ENCODE data around the gene FPGS.

FPGS gene

DNA sequence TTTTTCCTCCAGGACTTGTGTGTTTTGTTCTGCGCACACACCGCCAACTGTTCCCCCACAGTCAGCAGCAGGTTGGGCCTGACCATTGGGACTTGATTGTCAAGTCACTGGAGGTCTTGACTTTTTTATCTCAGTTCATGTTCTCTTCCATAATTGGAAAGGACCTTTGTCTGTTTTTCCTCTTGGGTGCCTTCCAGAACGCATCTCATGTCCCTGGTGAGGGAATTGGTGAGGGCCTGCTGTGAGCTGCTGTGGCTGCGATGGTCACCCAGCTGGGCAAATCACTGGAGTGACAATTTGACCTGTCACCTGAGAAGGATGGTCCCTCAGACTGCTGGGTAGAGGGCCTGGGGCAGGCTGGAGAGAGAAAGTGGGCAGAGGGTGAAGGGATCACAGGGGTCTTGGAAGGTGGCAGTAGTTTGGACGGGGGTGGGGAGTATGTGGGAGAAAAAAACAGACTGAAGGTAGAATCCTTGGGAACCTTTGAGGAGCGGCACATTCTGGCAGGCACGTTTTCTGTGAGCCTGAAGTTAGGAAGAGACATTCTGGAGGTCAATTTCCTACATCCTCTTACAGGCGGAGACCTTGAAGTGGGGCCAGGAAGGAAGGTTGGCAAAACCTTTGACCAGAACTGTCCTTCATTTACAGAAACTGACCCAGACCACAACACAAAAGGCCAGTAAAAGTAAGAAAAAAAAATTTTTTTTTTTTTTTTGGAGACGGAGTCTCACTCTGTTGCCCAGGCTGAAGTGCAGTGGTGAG, 12.4 kb upstream of the FPGS start:
- no peak for DNase-seq

DNA sequence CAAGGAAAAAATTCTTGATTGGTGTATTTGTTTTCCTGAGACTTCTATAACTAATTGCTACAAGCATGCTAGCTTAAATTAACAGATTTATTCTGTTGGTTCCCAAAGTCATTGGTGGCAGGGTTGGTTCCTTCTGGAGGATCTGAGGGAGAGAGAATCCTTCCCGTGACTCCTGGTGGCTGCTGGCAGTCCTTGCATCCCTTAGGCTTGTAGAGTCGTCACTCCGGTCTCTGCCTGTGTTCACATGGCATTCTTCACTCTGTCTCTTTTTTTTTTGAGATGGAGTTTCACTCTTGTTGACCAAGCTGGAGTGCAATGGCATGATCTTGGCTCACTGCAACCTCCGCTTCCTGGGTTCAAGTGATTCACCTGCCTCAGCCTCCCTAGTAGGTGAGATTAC, 11.6 kb upstream of the FPGS start:
- DNase-seq = no peak

DNA sequence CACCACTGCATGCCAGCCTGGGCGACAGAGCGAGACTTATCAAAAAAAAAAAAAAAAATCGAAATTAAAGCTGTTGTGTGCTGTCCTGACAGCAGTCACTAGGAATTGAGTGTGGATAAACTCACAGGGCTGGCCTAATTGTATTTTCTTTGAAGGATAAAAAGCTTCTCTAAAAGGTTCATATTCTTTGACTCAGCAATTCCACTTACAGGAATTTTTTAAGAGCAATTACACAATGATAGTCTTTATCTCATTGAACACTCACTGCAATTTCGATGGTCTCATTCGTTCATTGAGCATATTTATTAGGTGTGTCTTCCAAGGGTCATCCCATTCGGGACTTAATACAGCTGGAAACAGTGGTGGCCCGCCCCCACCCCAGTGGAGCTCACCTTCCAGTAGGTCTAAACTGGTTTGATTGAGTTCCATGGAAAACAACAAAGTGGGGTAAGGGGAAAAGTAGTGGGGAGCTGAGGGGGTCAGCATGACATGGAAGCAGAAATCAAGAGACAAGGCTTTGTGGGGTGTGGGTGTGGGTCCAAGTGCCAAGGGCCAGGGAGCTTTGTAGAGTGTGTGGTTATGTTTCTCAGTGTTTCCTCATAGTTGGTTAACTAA, 10.2 kb upstream of the FPGS start:
- DNase-seq = no peak

DNA sequence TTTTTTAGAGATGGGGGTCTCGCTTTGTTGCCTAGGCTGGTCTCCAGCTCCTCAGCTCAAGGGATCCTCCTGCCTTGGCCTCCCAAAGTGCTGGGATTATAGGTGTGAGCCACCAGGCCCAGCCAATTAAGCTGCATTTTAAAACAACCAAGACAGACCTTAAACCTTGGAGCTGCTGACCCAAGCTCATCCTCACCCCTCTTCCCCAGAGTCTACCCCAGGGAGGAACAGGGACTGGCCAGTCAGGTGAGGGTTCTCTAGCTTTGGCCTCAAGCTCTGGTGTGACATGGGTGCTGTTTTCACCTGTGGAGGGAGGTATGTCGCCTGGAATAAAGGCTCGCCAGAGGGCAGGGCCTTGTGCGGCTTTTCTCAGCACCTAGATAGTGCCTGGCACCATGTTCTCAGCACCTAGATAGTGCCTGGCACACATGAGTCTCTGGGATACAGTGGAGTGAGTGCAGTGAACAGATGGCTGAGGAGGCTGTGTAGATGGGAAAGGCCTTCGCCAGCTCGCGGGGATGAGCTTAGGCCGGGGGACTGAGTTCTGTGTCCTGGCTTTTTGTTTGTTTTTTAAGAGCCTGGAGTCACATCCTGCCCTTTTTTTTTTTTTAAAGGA, 9.5 kb upstream of the FPGS start:
- DNase-seq = no peak

DNA sequence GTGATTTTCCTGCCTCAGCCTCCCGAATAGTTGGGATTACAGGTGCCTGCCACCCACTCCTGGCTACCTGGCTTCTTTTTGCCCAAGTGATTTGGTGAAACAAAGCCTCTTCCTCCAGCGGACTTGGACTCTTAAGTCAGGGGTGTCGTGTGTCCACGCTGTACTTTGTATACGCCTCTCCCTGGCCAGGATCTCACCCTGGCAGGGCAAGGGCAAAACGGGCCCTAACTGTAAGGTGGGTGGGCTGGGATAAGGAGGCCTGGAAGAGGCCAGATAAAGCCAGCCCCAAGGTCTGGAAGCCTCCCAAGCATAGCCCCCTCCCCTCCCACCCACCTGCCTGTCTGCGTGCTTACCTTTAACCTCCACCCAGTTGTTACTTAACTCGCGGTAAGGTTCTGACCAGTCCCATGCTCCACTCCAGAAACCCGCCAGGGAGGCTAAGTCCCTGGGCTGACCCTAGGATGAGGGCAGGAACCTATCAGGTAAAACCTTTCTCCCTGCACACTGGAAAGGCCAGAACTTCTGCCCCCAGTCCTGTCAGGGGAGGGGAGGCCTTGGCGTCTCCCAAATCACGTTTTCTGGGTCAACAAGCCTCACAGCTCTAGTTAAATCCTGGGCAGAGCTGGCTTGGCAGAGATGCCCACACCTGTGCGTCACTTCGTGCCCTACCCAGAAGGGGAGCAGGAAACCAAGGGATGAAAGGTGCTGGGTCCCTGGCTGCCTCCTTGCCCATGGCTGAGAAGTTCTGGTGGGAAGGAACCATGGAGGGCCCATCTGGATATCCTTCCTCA, 8.5 kb upstream of the FPGS start:
- DNase-seq = no peak

DNA sequence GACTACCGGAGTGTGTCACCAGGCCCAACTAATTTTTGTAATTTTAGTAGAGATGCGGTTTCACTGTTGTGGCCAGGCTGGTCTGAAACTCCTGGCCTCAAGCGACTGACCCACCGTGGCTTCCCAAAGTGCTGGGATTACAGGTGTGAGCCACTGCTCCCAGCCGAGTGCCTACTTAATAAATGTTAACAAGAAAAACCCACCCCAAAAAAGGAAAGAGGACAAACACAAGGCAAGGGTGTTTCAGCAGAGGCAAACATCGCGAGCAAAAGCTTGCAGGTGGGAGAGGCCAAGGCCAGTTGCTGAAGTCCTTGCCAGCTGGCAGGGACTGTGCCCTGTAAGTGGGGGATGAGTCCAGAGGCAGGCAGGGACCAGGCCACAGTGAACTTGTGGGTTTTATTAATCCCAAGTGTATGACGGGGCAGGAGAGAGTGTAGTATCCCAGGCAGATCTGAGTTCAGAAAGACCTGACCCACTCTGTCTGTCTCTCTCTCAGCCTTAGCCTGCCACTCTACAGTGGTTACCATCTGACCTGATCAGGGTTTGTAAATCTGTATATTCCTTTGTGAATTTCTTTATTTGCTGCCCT, 6.4 kb upstream of the FPGS start:
- DNase-seq = no peak

DNA sequence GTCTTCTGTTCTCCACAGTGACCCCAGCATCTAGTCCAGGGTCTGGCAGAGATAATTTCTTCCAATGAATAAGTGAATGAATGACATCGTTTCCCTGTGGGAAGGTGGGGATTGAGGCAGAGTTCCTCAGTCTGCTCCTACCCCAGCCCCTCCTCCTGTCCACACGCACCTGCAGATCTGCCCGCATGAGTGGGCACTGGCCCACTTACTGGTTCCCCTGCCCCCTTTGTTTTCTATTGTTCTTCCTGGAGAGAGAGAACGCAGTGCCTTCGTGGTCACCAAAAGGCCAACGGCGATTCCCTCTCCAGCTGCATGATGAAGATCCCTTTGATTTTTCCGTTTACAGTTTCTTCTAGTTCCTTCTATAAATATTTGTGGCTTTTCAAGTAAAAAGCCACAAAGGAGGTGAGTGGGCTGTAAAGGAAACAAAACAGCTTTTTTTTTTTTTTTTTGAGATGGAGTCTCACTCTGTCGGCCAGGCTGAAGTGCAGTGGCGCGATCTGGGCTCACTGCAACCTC, 5.8 kb upstream of the FPGS start:
- no peak for DNase-seq

DNA sequence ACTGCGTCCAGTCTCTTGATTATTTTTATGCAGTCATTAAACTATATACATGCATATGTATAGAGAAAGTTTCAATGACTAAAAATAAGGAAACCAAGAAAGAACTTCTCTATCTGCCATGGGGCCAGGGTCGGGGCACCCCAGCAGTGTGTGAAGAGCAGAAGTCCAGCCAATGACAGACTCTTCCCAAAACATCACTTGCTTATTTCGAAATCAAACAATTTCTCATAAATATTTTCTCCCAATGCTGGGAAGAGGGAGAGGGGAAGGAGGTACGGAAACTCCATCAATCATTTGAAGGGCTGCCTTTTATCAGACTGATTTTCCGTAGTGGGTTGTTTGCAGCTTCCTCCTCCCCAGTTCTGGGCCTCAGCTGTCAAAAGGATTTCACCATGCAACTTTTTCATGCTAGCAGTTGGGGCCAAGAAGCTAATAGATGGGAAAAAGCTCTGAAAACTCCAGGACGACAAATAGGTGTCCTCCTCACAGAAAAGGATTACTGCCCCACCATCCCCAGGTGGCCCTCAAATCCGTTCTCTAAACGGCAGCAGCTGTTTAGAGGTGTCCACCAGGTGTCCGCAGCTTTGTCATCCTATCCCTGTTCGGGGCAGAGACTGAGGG, 617 bp upstream of the FPGS start:
- no peak for DNase-seq

DNA sequence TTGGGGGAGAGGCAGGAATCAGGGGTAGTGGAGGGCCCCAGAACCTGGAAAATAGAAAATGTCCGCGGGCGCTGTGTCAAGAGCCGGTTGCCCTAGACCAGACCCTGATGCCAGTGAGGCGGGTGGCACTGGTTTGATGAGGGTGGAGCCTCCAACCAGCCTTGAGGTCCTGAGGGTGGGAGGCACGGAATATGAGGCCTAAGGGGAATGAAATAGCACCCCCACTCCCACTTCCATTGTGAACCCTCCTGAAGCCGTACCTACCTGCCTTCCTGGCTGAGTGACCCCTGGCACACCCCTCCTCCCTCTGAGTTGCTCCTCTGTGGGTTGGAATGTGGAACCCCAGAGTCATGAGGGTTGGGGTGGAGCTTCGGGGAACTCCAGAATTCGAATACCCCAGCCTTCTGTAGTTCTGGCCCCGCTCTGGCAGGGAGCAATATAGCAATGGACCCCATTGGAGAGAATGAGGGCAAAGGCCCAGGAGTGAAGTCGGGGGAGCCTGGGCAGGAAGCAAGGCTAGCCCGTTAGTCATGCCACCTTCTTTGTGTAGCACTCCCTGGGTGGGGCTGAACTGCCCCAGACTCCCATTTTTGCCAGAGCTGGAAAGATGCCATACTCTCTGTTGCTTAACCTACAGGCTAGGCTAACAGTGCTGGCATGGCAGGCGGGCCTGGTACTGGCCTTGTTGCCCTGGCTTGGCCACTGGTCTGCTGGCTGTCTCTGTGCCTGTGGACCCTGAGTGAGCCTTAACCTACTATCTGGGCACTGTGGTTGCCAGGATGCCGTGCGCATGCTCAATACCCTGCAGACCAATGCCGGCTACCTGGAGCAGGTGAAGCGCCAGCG, 1.0 kb downstream of the FPGS start:
- DNase-seq = peak; percentile 30

DNA sequence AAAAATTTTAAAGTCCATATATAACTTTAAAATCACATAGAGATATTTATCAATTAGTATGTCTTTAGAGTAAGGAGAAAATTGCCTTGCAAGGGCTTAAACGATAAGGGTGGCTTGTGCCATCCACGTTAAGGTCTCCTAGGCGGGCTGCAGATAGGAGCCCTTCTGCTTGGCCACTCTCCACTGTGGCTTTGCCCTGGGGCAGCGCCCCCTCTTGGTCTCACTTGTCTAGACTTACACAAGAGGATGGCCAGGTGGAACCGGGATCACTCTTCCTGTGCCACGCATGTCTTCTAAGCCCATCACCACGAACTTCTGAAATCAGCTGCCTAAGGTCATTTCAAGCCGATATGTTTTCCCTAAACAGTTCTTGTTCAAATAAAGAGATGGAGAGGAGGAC, 2.9 kb downstream of the FPGS start:
- peak; percentile 46 for DNase-seq

DNA sequence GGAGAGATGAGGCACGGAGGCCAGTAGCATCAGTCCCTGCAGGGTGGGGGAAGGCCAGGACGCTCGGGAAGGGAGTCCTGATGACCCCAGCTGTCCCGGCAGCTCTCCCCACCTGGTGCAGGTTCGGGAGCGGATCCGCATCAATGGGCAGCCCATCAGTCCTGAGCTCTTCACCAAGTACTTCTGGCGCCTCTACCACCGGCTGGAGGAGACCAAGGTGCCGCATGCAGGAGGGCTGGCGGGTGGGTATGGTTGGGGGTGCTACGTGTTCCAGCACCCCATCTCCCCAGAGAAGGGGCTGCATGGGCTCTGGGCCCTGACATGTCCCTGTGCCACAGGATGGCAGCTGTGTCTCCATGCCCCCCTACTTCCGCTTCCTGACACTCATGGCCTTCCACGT, 4.2 kb downstream of the FPGS start:
- no peak for DNase-seq

DNA sequence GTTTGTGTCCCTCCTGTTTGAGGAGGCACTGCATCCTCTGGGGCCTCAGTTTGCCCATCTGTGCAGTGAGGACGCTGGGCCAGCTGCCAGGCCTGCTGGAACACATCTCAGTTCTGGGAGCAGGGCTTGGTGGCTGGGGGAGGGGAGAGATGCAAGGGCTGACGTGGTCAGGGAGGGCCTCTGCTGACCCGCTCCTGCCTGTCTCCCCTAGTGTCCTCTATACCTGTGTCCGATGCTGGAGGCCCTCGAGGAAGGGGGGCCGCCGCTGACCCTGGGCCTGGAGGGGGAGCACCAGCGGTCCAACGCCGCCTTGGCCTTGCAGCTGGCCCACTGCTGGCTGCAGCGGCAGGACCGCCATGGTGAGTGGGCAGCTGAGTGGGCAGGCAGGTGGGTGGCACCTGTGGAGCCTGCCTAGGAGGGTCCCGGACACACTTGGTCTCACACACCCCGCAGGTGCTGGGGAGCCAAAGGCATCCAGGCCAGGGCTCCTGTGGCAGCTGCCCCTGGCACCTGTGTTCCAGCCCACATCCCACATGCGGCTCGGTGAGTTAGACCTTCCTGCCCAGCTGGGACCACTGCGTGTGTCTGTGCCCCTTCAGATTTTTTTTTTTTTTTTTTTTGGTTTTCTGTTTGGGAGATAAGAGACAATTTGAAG, 5.8 kb downstream of the FPGS start:
- no peak for DNase-seq

DNA sequence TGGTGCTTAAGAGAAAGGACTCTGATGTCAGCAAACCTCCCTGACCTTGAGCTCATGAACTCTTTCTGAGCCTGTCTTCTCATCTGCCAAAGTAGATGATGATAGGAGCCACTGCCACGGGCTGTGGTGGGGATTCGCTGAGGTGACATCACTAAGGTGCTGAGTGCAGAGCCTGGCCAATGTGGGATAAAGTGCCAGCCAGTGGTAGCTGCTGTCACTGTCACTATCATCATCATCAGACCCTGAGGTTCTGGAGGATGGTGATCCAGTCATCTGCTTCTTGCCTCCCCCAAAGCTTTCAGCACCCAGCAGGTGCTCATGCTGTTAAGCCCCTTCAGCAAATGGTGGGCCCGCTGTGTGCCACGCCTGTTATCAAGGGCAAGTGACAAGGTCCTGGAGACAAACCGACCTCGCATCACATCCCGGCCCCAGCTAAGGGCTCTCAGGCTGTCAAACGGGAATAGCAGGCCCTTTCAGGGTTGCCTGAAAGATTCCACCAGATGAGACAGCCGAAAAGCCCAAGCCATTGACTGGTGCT, 6.4 kb downstream of the FPGS start:
- DNase-seq = no peak

DNA sequence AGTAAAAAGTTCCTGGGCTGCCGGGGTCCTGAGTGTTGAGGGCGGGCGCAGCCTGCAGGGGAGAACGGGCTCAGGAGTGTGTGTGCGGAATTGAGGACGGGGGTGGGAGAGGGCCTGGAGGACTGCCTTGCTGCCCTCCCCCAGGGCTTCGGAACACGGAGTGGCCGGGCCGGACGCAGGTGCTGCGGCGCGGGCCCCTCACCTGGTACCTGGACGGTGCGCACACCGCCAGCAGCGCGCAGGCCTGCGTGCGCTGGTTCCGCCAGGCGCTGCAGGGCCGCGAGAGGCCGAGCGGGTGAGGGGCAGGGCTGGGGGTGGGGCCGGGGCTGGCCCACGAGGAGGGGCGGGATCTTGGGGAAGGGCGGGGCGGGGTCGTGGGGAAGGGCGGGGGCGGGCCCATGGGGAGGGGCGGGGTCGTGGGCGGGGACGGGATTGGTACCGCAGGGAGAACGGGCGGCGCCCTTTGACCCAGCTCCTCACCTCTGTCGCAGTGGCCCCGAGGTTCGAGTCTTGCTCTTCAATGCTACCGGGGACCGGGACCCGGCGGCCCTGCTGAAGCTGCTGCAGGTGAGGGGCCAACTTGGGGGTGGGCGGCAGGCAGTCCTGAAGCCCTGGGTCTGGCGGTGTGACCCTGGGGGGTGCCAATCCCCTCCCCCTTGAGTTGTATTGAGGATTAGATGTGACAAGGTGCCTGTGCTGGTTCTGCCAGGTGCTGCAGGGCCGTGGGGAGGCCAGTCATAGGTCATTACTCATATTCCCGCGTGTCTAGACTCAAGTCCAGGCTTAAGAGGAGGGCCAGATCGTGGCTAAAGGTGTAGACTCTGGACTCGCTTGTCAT, 7.1 kb downstream of the FPGS start:
- no peak for DNase-seq

DNA sequence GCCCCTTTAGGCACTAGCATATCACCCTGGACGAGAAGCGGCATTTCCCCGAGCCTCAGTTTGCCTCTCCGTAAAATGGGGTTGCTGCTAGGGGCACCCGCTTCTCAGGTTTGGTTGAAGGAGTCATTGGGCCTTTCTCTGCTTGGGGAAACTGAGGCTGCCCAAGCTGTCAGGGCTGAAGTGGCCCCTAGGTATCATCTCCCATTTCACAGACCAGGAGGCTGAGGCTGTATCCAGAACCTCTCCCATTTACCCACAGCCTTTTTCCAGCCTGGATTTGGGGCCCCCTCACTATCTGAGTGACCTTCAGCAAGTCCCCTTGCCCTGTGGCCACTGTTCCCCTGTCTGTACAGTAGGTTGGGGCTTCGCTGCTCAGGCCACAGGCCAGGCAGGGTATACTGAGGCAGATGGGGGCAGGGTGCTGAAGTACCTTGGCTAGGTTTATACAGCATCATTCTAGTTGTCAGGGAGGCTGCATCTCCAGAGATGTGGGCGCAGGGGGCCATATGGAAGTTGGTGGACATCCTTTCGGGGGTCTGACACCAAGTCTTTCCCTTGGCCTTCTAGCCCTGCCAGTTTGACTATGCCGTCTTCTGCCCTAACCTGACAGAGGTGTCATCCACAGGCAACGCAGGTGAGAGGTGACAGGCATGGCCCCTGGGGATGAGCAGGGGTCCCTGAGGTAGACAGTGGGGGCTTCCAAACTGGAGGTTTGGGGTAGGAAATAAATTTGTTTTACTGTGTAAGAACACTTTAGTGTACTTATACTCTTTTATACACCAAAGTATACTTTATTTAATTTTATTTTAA, 7.9 kb downstream of the FPGS start:
- DNase-seq = no peak

DNA sequence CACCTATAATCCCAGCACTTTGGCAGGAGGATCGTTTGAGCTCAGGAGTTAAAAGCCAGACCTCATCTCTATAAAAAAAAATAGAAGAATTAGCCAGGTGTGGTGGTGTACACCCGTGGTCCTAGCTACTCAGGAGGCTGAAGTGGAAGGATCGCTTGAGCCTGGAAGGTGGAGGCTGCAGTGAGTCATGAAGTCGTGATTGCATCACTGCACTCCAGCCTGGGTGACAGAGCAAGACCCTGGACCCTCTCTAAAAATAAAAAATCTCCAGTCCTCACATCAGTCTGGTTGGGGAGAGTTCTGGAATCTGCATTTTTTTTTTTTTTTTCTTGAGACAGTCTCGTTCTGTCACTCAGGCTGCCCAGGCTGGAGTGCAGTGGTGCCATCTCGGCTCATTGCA, 9.3 kb downstream of the FPGS start:
- DNase-seq = no peak

DNA sequence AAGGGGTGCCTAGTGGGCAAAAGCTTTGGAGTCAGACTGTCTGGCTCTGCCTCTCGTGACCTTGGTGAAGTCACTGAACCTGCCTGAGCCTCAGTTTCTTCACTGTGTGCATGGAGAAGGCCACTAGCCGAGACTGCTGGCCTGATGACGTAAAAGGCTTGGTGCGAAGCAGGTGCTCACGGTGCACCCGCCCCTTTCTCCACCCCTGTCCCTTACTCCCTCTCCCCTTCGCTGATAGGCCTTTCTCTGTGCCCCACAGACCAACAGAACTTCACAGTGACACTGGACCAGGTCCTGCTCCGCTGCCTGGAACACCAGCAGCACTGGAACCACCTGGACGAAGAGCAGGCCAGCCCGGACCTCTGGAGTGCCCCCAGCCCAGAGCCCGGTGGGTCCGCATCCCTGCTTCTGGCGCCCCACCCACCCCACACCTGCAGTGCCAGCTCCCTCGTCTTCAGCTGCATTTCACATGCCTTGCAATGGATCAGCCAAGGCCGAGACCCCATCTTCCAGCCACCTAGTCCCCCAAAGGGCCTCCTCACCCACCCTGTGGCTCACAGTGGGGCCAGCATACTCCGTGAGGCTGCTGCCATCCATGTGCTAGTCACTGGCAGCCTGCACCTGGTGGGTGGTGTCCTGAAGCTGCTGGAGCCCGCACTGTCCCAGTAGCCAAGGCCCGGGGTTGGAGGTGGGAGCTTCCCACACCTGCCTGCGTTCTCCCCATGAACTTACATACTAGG, 10.4 kb downstream of the FPGS start:
- DNase-seq = no peak

DNA sequence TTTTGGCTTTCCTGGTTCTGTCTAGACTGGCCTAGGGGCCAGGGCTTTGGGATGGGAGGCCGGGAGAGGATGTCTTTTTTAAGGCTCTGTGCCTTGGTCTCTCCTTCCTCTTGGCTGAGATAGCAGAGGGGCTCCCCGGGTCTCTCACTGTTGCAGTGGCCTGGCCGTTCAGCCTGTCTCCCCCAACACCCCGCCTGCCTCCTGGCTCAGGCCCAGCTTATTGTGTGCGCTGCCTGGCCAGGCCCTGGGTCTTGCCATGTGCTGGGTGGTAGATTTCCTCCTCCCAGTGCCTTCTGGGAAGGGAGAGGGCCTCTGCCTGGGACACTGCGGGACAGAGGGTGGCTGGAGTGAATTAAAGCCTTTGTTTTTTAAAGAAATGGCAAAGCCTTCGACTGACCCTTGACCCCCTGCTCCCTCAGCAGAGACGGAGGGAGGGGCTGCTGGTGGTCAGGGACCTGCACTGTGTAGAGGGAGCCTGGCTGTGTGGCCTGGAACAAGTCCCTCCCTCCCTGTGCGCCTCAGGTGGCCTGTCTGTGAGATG, 11.1 kb downstream of the FPGS start:
- DNase-seq = no peak

Measured in CD4-positive, alpha-beta T cell treated with Interleukin-10 for 1 hour (primary cell).